Natural killer cell (primary cell): Measurements from ENCODE around the gene VAC14. TPM values are rescaled to one million over a fixed set of nuclear protein-coding genes. Genes with fewer than 3 reads are reported as not detected.

ENCODE experiments used
- ATAC-seq, 3 donors: fragments of 150-1000 bp in 2 of 3; fragments of 200-7000 bp in 1 of 3; cut with Tn5 transposase; 1 replicate in 1 of 3; 2 replicates in 2 of 3; pipeline ENCODE4 v1.10.0; 2021; ENCODE audit warnings: mild to moderate bottlenecking in 2 of 3, moderate library complexity in 2 of 3
- DNase-seq, 2 donors: peaks; one replicate each; pipeline versions ENCODE4 v3.0.0 to v3.0.0-alpha.2; 2013 to 2021; ENCODE audit warnings: mixed read lengths in 1 of 2
- H3K27ac ChIP-seq: one replicate; pipeline ENCODE4 v1.5.1; 2013; ENCODE audit warnings: mild to moderate bottlenecking, low read length
- H3K27me3 ChIP-seq: one replicate; pipeline ENCODE4 v1.6.1; 2013; ENCODE audit warnings: low read length; ENCODE audit not compliant: control insufficient read depth, insufficient read depth
- H3K36me3 ChIP-seq: one replicate; pipeline ENCODE4 v1.6.1; 2013; ENCODE audit warnings: low read length; ENCODE audit not compliant: control insufficient read depth, insufficient read depth
- H3K4me1 ChIP-seq: one replicate; pipeline ENCODE4 v1.6.1; 2013; ENCODE audit warnings: low read length; ENCODE audit not compliant: control insufficient read depth, insufficient read depth
- H3K4me3 ChIP-seq: one replicate; pipeline ENCODE4 v1.5.1; 2013; ENCODE audit warnings: low read length
- H3K9me3 ChIP-seq: one replicate; pipeline ENCODE4 v1.6.1; 2013; ENCODE audit warnings: low read length; ENCODE audit not compliant: control insufficient read depth, insufficient read depth
- H3K27ac Mint-ChIP-seq, 2 donors: one replicate each; pipeline ENCODE4 v1.8.0; 2022; ENCODE audit warnings: mild to moderate bottlenecking in 2 of 2, mixed read lengths in 2 of 2, moderate library complexity in 1 of 2
- H3K27me3 Mint-ChIP-seq, 2 donors: one replicate each; pipeline ENCODE4 v1.8.0; 2022; ENCODE audit warnings: low read depth in 2 of 2, mixed read lengths in 2 of 2
- H3K36me3 Mint-ChIP-seq: one replicate; pipeline ENCODE4 v1.8.0; 2022; ENCODE audit warnings: mixed read lengths
- H3K4me1 Mint-ChIP-seq, 2 donors: one replicate each; pipeline ENCODE4 v1.8.0; 2022; ENCODE audit warnings: mixed read lengths in 2 of 2
- H3K4me3 Mint-ChIP-seq: one replicate; pipeline ENCODE4 v1.8.0; 2022; ENCODE audit warnings: mild to moderate bottlenecking, moderate library complexity, mixed read lengths
- H3K9me3 Mint-ChIP-seq, 2 donors: one replicate each; pipeline ENCODE4 v1.8.0; 2022; ENCODE audit warnings: mixed read lengths in 2 of 2
- WGBS: methylation state at CpG from one replicate; pipeline ENCODE4 v1.1.7; 2013; ENCODE audit warnings: missing lambda C conversion rate; ENCODE audit not compliant: insufficient coverage; 5-methylcytosine and 5-hydroxymethylcytosine counted together
- intact Hi-C: fragments of 100-400 bp; cut with micrococcal nuclease; formaldehyde crosslinking; loops from one replicate; pipeline ENCODE4 v1.14.2; 2022
- total RNA-seq, 4 donors: library from RNA; stranded (reverse); fragments of 120-200 nt in 1 of 4; gene quantifications; one replicate each; pipeline versions ENCODE4 v1.2.3 to v1.2.4, GENCODE V29; 2013 to 2022
- TF ChIP-seq, protein P1 (sequence below): fragments of 200-600 bp; IDR thresholded peaks from one replicate; pipeline ENCODE4 v1.8.0; 2022; ENCODE audit warnings: antibody characterized with exemption

The VAC14 gene
- total RNA-seq, 3 donors from 2014 or later (not counting 1 experiment from before 2014, with no cell fraction given), result 33.9 to 45.6 (median 43.4) TPM

DNA sequence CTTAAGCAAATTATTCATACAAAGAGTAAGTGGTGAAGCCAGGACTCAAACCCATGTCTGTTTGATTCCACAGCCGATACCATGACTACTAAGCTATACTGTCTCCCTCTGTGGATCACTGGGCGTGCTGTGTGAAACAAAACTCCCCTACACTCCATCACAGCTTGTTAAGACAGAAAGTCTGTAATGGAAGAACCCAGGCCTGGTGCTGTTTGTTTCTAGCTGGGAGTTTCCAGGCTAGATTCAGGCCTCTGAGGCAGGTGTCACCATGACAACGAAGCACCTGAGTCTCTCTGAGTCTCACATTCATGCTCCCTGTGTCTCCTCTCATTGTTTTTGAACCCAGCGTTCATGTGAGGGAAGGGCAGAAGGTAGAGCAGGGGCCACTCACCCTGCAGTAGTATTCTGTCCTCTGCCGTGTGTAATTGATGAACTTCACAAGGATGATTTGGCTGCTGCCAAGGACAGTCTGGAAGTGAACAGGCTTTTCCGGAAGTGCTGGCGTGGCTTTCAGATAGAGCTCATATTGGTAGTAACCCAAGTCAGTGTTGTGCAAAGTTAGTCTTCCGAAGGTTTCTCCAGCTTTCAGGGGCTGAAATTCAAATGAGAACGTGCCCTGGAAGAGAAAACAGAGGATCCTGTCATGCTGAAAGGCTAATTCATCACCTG, 8.6 kb upstream of the VAC14 start:
- Mint-ChIP-seq H3K9me3 (no peaks in the 10 kb centered on the region), H3K4me1 (no peaks in the 10 kb centered on the region), H3K4me3 (no peak overlapping the region), H3K27ac (no peak overlapping the region), H3K27me3 (peaks cover 11 to 22% of the 10 kb centered on the region in 2 donors), H3K36me3 (no peaks in the 10 kb centered on the region)
- intact Hi-C loops, result no loop called here
- Histone ChIP-seq H3K4me3 (no peak overlapping the region), H3K27ac (no peak overlapping the region), H3K9me3 (no peaks in the 10 kb centered on the region), H3K36me3 (no peaks in the 10 kb centered on the region), H3K4me1 (no peaks in the 10 kb centered on the region), H3K27me3 (peaks cover 2% of the 10 kb centered on the region)
- DNase-seq (no peak), ATAC-seq (no peak)
- TF ChIP-seq, protein P1, sequence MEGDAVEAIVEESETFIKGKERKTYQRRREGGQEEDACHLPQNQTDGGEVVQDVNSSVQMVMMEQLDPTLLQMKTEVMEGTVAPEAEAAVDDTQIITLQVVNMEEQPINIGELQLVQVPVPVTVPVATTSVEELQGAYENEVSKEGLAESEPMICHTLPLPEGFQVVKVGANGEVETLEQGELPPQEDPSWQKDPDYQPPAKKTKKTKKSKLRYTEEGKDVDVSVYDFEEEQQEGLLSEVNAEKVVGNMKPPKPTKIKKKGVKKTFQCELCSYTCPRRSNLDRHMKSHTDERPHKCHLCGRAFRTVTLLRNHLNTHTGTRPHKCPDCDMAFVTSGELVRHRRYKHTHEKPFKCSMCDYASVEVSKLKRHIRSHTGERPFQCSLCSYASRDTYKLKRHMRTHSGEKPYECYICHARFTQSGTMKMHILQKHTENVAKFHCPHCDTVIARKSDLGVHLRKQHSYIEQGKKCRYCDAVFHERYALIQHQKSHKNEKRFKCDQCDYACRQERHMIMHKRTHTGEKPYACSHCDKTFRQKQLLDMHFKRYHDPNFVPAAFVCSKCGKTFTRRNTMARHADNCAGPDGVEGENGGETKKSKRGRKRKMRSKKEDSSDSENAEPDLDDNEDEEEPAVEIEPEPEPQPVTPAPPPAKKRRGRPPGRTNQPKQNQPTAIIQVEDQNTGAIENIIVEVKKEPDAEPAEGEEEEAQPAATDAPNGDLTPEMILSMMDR, result no peak
- WGBS, result 70% methylated on average over 9 of the region's 9 CpGs

DNA sequence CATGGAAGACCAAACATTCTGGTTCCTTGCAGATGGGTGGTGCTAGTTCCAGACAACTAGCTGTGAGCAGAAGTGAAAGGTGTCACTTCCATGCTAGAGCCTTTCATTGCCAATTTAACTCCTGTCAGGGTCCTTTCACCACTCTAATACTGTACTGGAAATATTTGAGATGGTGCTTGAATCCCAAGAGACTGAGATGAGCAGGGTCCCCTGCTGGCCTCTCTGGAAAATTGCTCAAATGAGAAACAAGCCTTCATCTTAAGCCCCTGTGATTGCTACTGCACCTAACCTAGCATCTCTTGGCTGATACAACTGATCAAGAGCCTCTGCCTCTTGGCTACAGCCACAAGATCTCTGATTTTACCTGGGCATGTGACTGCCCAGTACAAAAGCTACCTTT, 7.4 kb upstream of the VAC14 start:
- no peak overlapping the region for H3K4me3 ChIP-seq
- H3K4me1 Mint-ChIP-seq, result no peaks in the 10 kb centered on the region
- intact Hi-C loops, result no loop called here
- no peaks in the 10 kb centered on the region for H3K36me3 ChIP-seq
- H3K27me3 Mint-ChIP-seq, result peaks cover 15 to 28% of the 10 kb centered on the region in 2 donors
- no peak overlapping the region for H3K4me3 Mint-ChIP-seq
- no peak for ATAC-seq
- peaks cover 2% of the 10 kb centered on the region for H3K27me3 ChIP-seq
- no peaks in the 10 kb centered on the region for H3K9me3 ChIP-seq
- DNase-seq, result no peak
- no peak overlapping the region for H3K27ac Mint-ChIP-seq
- no peaks in the 10 kb centered on the region for H3K36me3 Mint-ChIP-seq
- no peaks in the 10 kb centered on the region for H3K4me1 ChIP-seq
- no peaks in the 10 kb centered on the region for H3K9me3 Mint-ChIP-seq
- TF ChIP-seq, protein P1, result no peak
- no peak overlapping the region for H3K27ac ChIP-seq

- peaks cover 3% of the 10 kb centered on the region for H3K4me1 ChIP-seq
- TF ChIP-seq, protein P1, result no peak
- no peaks in the 10 kb centered on the region for H3K9me3 Mint-ChIP-seq
- intact Hi-C loops, result no loop called here
- peaks cover 2% of the 10 kb centered on the region for H3K27me3 ChIP-seq
- DNase-seq (no peak), ATAC-seq (no peak)
- peaks cover 0 to 5% of the 10 kb centered on the region in 2 donors for H3K4me1 Mint-ChIP-seq
- no peaks in the 10 kb centered on the region for H3K9me3 ChIP-seq
- no peak overlapping the region for H3K27ac Mint-ChIP-seq
- H3K36me3 Mint-ChIP-seq, result no peaks in the 10 kb centered on the region
- peaks cover 14 to 28% of the 10 kb centered on the region in 2 donors for H3K27me3 Mint-ChIP-seq
- 92% methylated on average over 3 of the region's 3 CpGs for WGBS
- no peaks in the 10 kb centered on the region for H3K36me3 ChIP-seq
- H3K4me3 ChIP-seq, result no peak overlapping the region
- no peak overlapping the region for H3K27ac ChIP-seq
- no peak overlapping the region for H3K4me3 Mint-ChIP-seq
These were observed 4.8 kb upstream of the VAC14 start for GRCh38 chr16:70805787-70806186.

- Mint-ChIP-seq H3K4me3 (no peak overlapping the region), H3K27me3 (peaks cover 11 to 27% of the 10 kb centered on the region in 2 donors), H3K27ac (no peak overlapping the region), H3K4me1 (peaks cover 3 to 8% of the 10 kb centered on the region in 2 donors), H3K36me3 (no peaks in the 10 kb centered on the region), H3K9me3 (no peaks in the 10 kb centered on the region)
- no peak for DNase-seq
- H3K27ac ChIP-seq, result no peak overlapping the region
- peaks cover 2% of the 10 kb centered on the region for H3K27me3 ChIP-seq
- H3K9me3 ChIP-seq, result no peaks in the 10 kb centered on the region
- WGBS, result 72% methylated on average over 6 of the region's 6 CpGs
- TF ChIP-seq, protein P1, result no peak
- peaks cover 6% of the 10 kb centered on the region for H3K4me1 ChIP-seq
- intact Hi-C loops, result no loop called here
- no peak overlapping the region for H3K4me3 ChIP-seq
- H3K36me3 ChIP-seq, result no peaks in the 10 kb centered on the region
- ATAC-seq, result no peak
These were observed 4.4 kb upstream of the VAC14 start for GRCh38 chr16:70805380-70805779.
